HEK293 (cell line): ENCODE measurements around the gene RHBDD1.

Source experiments
- CTCF ChIA-PET: fragments of 350-600 bp; formaldehyde crosslinking; extraction: SDS; loops from one replicate; lab custom pipeline; 2021; ENCODE audit warnings: antibody characterized with exemption; lab: Yijun Ruan, JAX
- POLR2A ChIA-PET: fragments of 300-600 bp; formaldehyde crosslinking; extraction: SDS; loops from one replicate; lab custom pipeline; 2020; ENCODE audit warnings: antibody characterized with exemption, inconsistent platforms; lab: Yijun Ruan, JAX
- H3K27ac ChIP-seq: fragments of 200-500 bp; sonication (Bioruptor generic); 2 replicates; pipeline ENCODE4 v1.5.1; 2014; ENCODE audit warnings: low read depth, low read length, control low read depth, inconsistent platforms; ENCODE audit errors: extremely low read depth
- H3K36me3 ChIP-seq, 2 experiments: fragments of 200-500 bp in 1 of 2; sonication (Bioruptor generic) in 1 of 2; 1 replicate in 1 of 2; 2 replicates in 1 of 2; pipeline ENCODE4 v1.5.1; 2014 to 2017; ENCODE audit warnings: inconsistent platforms in 2 of 2, low read length in 2 of 2; ENCODE audit not compliant: control insufficient read depth in 2 of 2, insufficient read depth in 1 of 2
- H3K4me1 ChIP-seq: fragments of 200-500 bp; sonication (Bioruptor generic); 2 replicates; pipeline ENCODE4 v1.5.1; 2014; ENCODE audit warnings: mild to moderate bottlenecking, low read length, inconsistent platforms; ENCODE audit not compliant: control insufficient read depth, insufficient read depth
- H3K4me3 ChIP-seq: 2 replicates; pipeline ENCODE4 v1.5.1; 2011; ENCODE audit warnings: low read depth, mild to moderate bottlenecking, control low read depth, low read length, moderate library complexity
- H3K9me3 ChIP-seq: fragments of 200-500 bp; sonication (Bioruptor generic); 2 replicates; pipeline ENCODE4 v1.5.1; 2014; ENCODE audit warnings: low read depth, low read length, inconsistent platforms; ENCODE audit not compliant: control insufficient read depth, insufficient read depth
- GLIS2 ChIP-seq: fragments of 450-650 bp; formaldehyde crosslinking; IDR thresholded peaks from 2 replicates; pipeline ENCODE4 v1.5.1; 2016; ENCODE audit warnings: missing biosample characterization, missing genetic modification characterization
- HOXD13 ChIP-seq: sonication (generic); formaldehyde crosslinking; IDR thresholded peaks from 2 replicates; pipeline ENCODE4 v1.8.0; 2022; ENCODE audit warnings: missing genetic modification reagents, borderline replicate concordance
- SCRT2 ChIP-seq: fragments of 450-650 bp; formaldehyde crosslinking; IDR thresholded peaks from 2 replicates; pipeline ENCODE4 v1.5.1; 2016; ENCODE audit warnings: missing biosample characterization, missing genetic modification characterization
- YY1 ChIP-seq: fragments of 450-650 bp; formaldehyde crosslinking; IDR thresholded peaks from 2 replicates; pipeline ENCODE4 v1.5.1; 2018; ENCODE audit warnings: missing biosample characterization, missing genetic modification characterization
- YY2 ChIP-seq: fragments of 450-650 bp; formaldehyde crosslinking; IDR thresholded peaks from 2 replicates; pipeline ENCODE4 v1.5.1; 2016; ENCODE audit warnings: missing biosample characterization, missing genetic modification characterization
- ZNF121 ChIP-seq: fragments of 450-650 bp; formaldehyde crosslinking; IDR thresholded peaks from 2 replicates; pipeline ENCODE4 v1.5.1; 2016; ENCODE audit warnings: missing biosample characterization, missing genetic modification characterization
- ZNF311 ChIP-seq: fragments of 450-650 bp; formaldehyde crosslinking; IDR thresholded peaks from 2 replicates; pipeline ENCODE4 v1.5.1; 2017; ENCODE audit warnings: missing biosample characterization, missing genetic modification characterization, borderline replicate concordance
- ZNF416 ChIP-seq: fragments of 450-650 bp; formaldehyde crosslinking; IDR thresholded peaks from 2 replicates; pipeline ENCODE4 v1.5.1; 2016; ENCODE audit warnings: missing biosample characterization, missing genetic modification characterization
- ZNF76 ChIP-seq: fragments of 450-650 bp; formaldehyde crosslinking; IDR thresholded peaks from 2 replicates; pipeline ENCODE4; 2016; ENCODE audit warnings: low read depth, missing biosample characterization, missing genetic modification characterization, borderline replicate concordance
- ZNF792 ChIP-seq: fragments of 450-650 bp; formaldehyde crosslinking; IDR thresholded peaks from 2 replicates; pipeline ENCODE4 v1.5.1; 2016; ENCODE audit warnings: missing biosample characterization, missing genetic modification characterization
- TF ChIP-seq, protein P1 (sequence below): fragments of 450-650 bp; formaldehyde crosslinking; IDR thresholded peaks from 2 replicates; pipeline ENCODE4 v1.5.1; 2016; ENCODE audit warnings: missing biosample characterization, missing genetic modification characterization
- TF ChIP-seq, protein P2 (sequence below): fragments of 450-650 bp; formaldehyde crosslinking; IDR thresholded peaks from 2 replicates; pipeline ENCODE4 v1.5.1; 2017; ENCODE audit warnings: missing biosample characterization, missing genetic modification characterization
- TF ChIP-seq, protein P3 (sequence below): fragments of 450-650 bp; IDR thresholded peaks from 2 replicates; pipeline ENCODE4 v1.5.1; 2018; ENCODE audit warnings: missing biosample characterization, mild to moderate bottlenecking, missing genetic modification characterization

The RHBDD1 gene

DNA sequence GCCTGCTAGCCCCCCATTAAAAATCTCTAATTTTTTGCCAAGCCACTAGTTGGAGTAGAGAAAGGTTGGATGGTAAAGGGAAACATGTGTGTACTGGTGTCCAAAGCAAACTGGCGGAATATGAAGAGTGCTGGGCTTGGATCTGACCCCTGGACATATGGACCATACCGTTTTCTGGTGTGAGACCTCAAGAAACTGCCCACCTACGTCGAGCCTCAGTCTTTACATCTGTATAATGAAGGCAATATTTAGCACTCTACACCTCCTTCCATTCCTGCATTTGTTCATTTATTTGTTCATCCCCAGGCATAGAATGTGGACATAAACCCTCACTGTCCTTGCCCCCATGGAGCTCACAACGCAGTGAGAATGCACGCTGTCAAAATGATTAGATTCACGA, 142.4 kb downstream of the RHBDD1 start (continued):
- TF ChIP-seq, protein P1, sequence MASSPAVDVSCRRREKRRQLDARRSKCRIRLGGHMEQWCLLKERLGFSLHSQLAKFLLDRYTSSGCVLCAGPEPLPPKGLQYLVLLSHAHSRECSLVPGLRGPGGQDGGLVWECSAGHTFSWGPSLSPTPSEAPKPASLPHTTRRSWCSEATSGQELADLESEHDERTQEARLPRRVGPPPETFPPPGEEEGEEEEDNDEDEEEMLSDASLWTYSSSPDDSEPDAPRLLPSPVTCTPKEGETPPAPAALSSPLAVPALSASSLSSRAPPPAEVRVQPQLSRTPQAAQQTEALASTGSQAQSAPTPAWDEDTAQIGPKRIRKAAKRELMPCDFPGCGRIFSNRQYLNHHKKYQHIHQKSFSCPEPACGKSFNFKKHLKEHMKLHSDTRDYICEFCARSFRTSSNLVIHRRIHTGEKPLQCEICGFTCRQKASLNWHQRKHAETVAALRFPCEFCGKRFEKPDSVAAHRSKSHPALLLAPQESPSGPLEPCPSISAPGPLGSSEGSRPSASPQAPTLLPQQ (tag by site-specific recombination): no peak

DNA sequence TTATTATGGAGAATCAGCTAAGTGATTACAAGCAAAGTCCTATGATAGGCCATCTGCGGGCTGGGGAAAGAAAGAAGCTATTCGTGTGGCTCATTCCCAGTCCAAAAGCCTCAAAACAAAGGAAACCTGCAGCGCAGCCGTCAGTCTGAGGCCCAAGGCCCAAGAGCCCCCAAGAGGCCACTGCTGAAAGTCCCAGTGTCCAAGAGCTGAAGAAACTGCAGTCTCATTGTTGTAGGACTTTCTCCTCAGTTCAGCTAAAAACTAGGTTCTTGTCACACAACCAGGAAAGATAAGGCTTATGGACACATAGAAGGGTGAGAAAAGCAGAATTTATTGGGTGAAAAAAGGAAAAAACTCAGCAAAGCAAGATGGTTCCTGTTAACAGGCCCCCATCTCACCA, 143.2 kb downstream of the RHBDD1 start:
- H3K4me3 ChIP-seq: no peak overlapping the region
- ChIA-PET POLR2A (no interaction called here), CTCF (interaction anchor here (0.6 to 0.8 kb wide), 3 partner anchors 766 to 1308 kb away, joined by 4 to 5 read pairs (median 4); no protein-coding TSS in a partner anchor)
- H3K4me1 ChIP-seq: no peaks in the 10 kb centered on the region
- no peaks in the 10 kb centered on the region for H3K36me3 ChIP-seq
- H3K27ac ChIP-seq: no peak overlapping the region
- no peaks in the 10 kb centered on the region for H3K9me3 ChIP-seq
- TF ChIP-seq GLIS2 (tag by site-specific recombination) (no peak), YY1 (no peak), ZNF311 (tag by site-specific recombination) (no peak), SCRT2 (tag by site-specific recombination) (no peak), ZNF76 (no peak), ZNF416 (tag by site-specific recombination) (no peak), YY2 (no peak)
- TF ChIP-seq, protein P1 (tag by site-specific recombination): no peak
- TF ChIP-seq, protein P2, sequence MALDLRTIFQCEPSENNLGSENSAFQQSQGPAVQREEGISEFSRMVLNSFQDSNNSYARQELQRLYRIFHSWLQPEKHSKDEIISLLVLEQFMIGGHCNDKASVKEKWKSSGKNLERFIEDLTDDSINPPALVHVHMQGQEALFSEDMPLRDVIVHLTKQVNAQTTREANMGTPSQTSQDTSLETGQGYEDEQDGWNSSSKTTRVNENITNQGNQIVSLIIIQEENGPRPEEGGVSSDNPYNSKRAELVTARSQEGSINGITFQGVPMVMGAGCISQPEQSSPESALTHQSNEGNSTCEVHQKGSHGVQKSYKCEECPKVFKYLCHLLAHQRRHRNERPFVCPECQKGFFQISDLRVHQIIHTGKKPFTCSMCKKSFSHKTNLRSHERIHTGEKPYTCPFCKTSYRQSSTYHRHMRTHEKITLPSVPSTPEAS: no peak
- TF ChIP-seq, protein P3, sequence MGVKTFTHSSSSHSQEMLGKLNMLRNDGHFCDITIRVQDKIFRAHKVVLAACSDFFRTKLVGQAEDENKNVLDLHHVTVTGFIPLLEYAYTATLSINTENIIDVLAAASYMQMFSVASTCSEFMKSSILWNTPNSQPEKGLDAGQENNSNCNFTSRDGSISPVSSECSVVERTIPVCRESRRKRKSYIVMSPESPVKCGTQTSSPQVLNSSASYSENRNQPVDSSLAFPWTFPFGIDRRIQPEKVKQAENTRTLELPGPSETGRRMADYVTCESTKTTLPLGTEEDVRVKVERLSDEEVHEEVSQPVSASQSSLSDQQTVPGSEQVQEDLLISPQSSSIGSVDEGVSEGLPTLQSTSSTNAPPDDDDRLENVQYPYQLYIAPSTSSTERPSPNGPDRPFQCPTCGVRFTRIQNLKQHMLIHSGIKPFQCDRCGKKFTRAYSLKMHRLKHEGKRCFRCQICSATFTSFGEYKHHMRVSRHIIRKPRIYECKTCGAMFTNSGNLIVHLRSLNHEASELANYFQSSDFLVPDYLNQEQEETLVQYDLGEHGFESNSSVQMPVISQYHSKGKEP (tag by site-specific recombination): no peak

DNA sequence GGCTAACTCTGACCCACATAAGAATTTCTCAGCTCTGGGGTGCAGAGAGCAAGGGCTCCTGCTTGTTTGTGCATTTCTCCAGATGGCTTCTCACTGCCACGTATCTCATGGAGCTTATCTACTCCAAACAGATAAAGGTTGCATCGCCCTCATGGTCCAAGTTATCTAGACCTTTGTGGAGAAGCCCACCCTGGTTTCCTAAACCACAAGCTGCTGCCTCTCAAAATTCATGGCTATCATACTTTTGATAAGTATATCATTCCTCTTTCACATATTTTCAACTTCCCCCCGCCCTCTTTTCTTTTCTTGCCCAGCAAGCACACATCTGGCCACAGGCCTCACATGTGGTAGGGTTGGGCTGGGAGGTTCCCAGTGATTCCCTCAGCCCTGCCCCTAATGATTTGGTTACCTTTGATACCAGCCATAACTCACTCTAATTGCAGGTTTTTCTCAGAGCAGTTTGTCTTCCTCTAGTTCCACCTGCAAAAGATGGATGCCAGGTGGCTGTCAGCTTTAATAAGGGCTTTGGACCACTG, 146.0 kb downstream of the RHBDD1 start:
- TF ChIP-seq ZNF121 (tag by site-specific recombination): no peak
- no peak for TF ChIP-seq HOXD13 (CRISPR knock-in tag)
- TF ChIP-seq ZNF792: no peak
- TF ChIP-seq, all 188 proteins: peak for 0
- no peaks in the 10 kb centered on the region for H3K9me3 ChIP-seq
- H3K4me1 ChIP-seq: no peaks in the 10 kb centered on the region
- H3K4me3 ChIP-seq: no peak overlapping the region
- H3K27ac ChIP-seq: no peak overlapping the region
- no peaks in the 10 kb centered on the region for H3K36me3 ChIP-seq
- POLR2A ChIA-PET: no interaction called here
- CTCF ChIA-PET: interaction anchor here (0.6 to 2.5 kb wide), 4 partner anchors 179 to 1313 kb away, joined by 3 to 11 read pairs (median 5); no protein-coding TSS in a partner anchor
